ENCODE data around the gene HSD11B1. TPM values are rescaled to one million over a fixed set of nuclear protein-coding genes. Genes with fewer than 3 reads are reported as not detected.
A peak's percentile ranks its signal among the peaks of the same experiment; 100 is the strongest.

Gene HSD11B1
- total and polyA plus RNA-seq, 7 donors = 2.0 to 10.0 (median 3.0) TPM; not detected in 1

DNA sequence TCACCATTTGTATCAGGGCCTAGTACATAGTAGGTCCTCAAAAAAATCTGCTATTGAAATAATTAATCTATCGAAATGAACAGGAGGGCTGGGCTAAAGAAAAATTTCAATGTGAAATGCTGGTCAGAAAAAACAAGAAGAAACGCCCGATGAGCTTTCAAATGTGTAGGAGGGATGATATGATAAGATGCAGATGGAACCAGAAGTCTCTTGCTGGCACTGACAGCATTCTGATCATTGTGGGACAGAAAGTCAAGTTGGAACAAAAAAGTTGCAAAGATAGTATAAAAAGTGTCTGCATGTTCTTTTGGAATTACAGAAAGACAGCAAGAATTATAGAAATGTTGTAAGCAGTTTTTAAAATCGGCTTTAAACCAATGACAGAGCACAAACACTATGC, 18.3 kb upstream of the HSD11B1 start:
- H3K27me3 ChIP-seq = peaks cover 0 to 3% (median 0%) of the 10 kb centered on the region in 3 donors
- 74 to 86% methylated on average over 4 of the region's 4 CpGs for WGBS, 2 donors
- H3K4me3 ChIP-seq = no peak overlapping the region
- DNase-seq = no peak
- intact Hi-C loops (cut with DNase I) = no loop called here
- peaks cover 0 to 29% (median 15%) of the 10 kb centered on the region in 4 donors for H3K4me1 ChIP-seq
- no peaks in the 10 kb centered on the region for H3K9me3 ChIP-seq
- TF ChIP-seq, protein P1, sequence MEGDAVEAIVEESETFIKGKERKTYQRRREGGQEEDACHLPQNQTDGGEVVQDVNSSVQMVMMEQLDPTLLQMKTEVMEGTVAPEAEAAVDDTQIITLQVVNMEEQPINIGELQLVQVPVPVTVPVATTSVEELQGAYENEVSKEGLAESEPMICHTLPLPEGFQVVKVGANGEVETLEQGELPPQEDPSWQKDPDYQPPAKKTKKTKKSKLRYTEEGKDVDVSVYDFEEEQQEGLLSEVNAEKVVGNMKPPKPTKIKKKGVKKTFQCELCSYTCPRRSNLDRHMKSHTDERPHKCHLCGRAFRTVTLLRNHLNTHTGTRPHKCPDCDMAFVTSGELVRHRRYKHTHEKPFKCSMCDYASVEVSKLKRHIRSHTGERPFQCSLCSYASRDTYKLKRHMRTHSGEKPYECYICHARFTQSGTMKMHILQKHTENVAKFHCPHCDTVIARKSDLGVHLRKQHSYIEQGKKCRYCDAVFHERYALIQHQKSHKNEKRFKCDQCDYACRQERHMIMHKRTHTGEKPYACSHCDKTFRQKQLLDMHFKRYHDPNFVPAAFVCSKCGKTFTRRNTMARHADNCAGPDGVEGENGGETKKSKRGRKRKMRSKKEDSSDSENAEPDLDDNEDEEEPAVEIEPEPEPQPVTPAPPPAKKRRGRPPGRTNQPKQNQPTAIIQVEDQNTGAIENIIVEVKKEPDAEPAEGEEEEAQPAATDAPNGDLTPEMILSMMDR (IDR thresholded peaks at IDR 0.05) = no peak
- TF ChIP-seq POLR2A (IDR thresholded peaks at IDR 0.05) = no peak
- no peak for TF ChIP-seq EP300 (IDR thresholded peaks at IDR 0.05)
- TF ChIP-seq POLR2AphosphoS5 (IDR thresholded peaks at IDR 0.05) = no peak
- no peaks in the 10 kb centered on the region for H3K36me3 ChIP-seq
- H3K27ac ChIP-seq = no peak overlapping the region

DNA sequence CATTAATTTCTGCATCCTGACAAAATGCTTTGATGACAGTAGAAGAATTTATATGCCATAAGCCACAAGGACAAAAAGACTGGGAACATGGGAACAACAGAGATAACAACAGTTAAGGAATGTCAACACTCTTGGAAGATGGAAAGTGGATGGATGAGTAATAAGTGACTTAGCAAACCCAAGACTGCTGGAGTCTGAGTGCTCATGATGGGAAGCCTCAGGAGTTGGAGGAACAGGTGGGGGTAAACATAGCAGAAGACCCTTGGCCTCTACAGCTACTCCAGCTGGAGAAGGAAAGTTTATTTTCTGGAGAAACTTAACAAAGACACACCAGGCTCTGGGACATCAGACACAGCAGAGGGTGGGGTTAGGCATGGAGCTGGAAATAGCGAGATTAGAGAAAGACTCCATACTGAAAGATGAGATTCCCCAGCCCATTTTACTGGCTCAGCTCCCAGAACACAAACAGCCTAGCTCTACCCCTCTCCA, 15.9 kb upstream of the HSD11B1 start:
- Histone ChIP-seq H3K36me3 (no peaks in the 10 kb centered on the region), H3K4me3 (no peak overlapping the region), H3K9me3 (no peaks in the 10 kb centered on the region), H3K4me1 (peaks cover 0 to 34% (median 18%) of the 10 kb centered on the region in 4 donors), H3K27me3 (peaks cover 0 to 3% (median 0%) of the 10 kb centered on the region in 3 donors), H3K27ac (no peak overlapping the region)
- TF ChIP-seq POLR2A (IDR thresholded peaks at IDR 0.05) (no peak), EP300 (IDR thresholded peaks at IDR 0.05) (no peak), POLR2AphosphoS5 (IDR thresholded peaks at IDR 0.05) (no peak)
- TF ChIP-seq, protein P1 (IDR thresholded peaks at IDR 0.05) = no peak
- no peak for DNase-seq
- intact Hi-C loops (cut with DNase I) = no loop called here
- WGBS, 2 donors = 66 to 72% methylated on average over 1 of the region's 1 CpG

DNA sequence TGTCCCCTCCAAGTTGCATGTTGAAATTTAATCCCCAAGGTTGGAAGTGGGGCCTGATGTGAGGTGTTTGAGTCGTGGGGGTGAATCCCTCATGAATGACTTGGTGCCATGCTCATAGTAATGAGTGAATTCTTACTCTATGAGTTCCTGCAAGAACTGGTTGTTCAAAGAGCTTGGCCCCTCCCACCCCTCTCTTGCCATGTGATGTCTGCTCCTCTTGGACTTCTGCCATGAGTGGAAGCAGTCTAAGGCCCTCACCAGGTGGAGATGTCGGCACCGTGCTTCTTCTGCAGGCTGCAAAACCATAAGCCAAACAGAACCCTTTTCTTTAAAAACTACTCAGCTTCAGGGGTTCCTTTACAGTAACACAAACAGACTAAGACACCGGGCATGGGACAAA, 15.2 kb upstream of the HSD11B1 start:
- TF ChIP-seq, protein P1 (IDR thresholded peaks at IDR 0.05) = no peak
- TF ChIP-seq EP300 (IDR thresholded peaks at IDR 0.05) = no peak
- TF ChIP-seq POLR2A (IDR thresholded peaks at IDR 0.05) = no peak
- Histone ChIP-seq H3K27ac (no peak overlapping the region), H3K4me1 (peaks cover 0 to 34% (median 18%) of the 10 kb centered on the region in 4 donors), H3K4me3 (no peak overlapping the region), H3K27me3 (no peaks in the 10 kb centered on the region), H3K36me3 (no peaks in the 10 kb centered on the region), H3K9me3 (no peaks in the 10 kb centered on the region)
- intact Hi-C loops (cut with DNase I) = no loop called here
- 59 to 64% methylated on average over 4 of the region's 4 CpGs for WGBS, 2 donors
- DNase-seq = no peak

DNA sequence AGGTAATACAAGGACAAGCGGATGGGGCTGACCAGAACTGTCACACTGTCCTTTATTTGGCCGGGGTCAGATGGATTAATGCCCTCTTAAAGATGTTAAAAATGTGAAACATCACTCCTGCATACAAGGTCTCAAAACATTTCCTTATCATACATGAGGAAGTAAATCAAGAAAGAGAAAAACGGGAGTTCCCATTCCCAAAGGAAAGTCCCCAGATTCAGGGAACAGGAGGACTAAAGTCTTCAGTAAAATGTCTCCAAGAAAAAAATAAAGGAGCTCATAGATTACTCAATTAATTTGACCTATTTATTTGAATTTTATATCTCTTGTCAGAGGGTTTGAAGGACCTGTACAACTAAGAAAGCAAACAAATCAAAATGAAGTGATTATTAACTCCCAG, 13.4 kb upstream of the HSD11B1 start:
- no peak overlapping the region for H3K4me3 ChIP-seq
- no peak for DNase-seq
- WGBS, 2 donors = 47 to 69% methylated on average over 3 of the region's 3 CpGs
- no peaks in the 10 kb centered on the region for H3K36me3 ChIP-seq
- intact Hi-C loops (cut with DNase I) = loop anchor here (5.0 kb wide), 2 partner anchors 49 to 56 kb away; no protein-coding TSS in a partner anchor
- no peak overlapping the region for H3K27ac ChIP-seq
- H3K4me1 ChIP-seq = peaks cover 0 to 29% (median 17%) of the 10 kb centered on the region in 4 donors
- H3K9me3 ChIP-seq = no peaks in the 10 kb centered on the region
- no peak for TF ChIP-seq POLR2AphosphoS5 (IDR thresholded peaks at IDR 0.05)
- H3K27me3 ChIP-seq = no peaks in the 10 kb centered on the region

DNA sequence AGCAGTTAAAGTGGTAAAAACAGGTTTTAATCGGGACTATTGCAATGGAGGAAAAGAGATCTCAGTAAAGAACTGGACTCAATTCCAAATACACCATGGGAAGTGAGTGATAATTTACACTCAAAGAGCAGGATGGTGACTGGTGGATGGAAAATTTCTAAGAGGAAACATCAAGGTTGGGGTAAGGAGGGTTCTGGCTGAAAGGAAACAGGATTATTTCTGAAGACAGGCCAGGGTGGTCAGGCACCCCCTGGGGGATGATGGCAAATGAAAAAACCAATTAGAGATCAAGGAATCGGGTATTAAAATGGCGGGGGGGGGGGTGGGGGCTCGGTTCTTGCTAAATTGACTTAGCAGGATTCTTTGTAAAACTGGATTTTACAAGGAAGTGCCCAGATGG, 12.3 kb upstream of the HSD11B1 start:
- no peak overlapping the region for H3K4me3 ChIP-seq
- TF ChIP-seq POLR2AphosphoS5 (IDR thresholded peaks at IDR 0.05) = no peak
- TF ChIP-seq, protein P1 (IDR thresholded peaks at IDR 0.05) = no peak
- no peak for TF ChIP-seq POLR2A (IDR thresholded peaks at IDR 0.05)
- TF ChIP-seq EP300 (IDR thresholded peaks at IDR 0.05) = no peak
- H3K4me1 ChIP-seq = peaks cover 0 to 22% (median 15%) of the 10 kb centered on the region in 4 donors
- H3K9me3 ChIP-seq = no peaks in the 10 kb centered on the region
- peak overlapping the region in 1 of 4 donors; percentile 26 for H3K27ac ChIP-seq
- no peaks in the 10 kb centered on the region for H3K36me3 ChIP-seq
- no peak for DNase-seq
- WGBS, 2 donors = 38 to 56% methylated on average over 4 of the region's 4 CpGs
- no peaks in the 10 kb centered on the region for H3K27me3 ChIP-seq
- intact Hi-C loops (cut with DNase I) = loop anchor here (5.0 kb wide), 2 partner anchors 50 to 55 kb away; no protein-coding TSS in a partner anchor

Data from sigmoid colon (tissue), 7 donors.